Neutrophil (primary cell): ENCODE measurements around the gene MSMO1.

Experiments
- H3K27ac ChIP-seq: fragments of 200-600 bp; sonication (generic); 2 replicates; pipeline ENCODE4 v1.5.1; 2016; ENCODE audit warnings: mild to moderate bottlenecking, moderate library complexity
- H3K27me3 ChIP-seq: fragments of 200-600 bp; sonication (generic); 2 replicates; pipeline ENCODE4 v1.6.0; 2016; ENCODE audit warnings: mild to moderate bottlenecking
- H3K36me3 ChIP-seq: fragments of 200-600 bp; sonication (generic); 2 replicates; pipeline ENCODE4 v1.5.1; 2017
- H3K4me1 ChIP-seq, 2 experiments: fragments of 200-600 bp in 1 of 2; sonication (generic) in 1 of 2; 1 replicate in 1 of 2; 2 replicates in 1 of 2; pipeline versions ENCODE4 v1.5.1 to v1.6.1; 2013 to 2016; ENCODE audit warnings: low read depth in 1 of 2, low read length in 1 of 2, mild to moderate bottlenecking in 1 of 2, moderate library complexity in 1 of 2; ENCODE audit not compliant: control insufficient read depth in 1 of 2, insufficient read depth in 1 of 2
- H3K4me3 ChIP-seq, 2 experiments: fragments of 200-600 bp in 1 of 2; sonication (generic) in 1 of 2; 1 replicate in 1 of 2; 2 replicates in 1 of 2; pipeline ENCODE4 v1.5.1; 2013 to 2016; ENCODE audit warnings: low read depth in 1 of 2, low read length in 1 of 2, mild to moderate bottlenecking in 1 of 2, moderate library complexity in 1 of 2
- H3K9me3 ChIP-seq: fragments of 200-600 bp; sonication (generic); 2 replicates; pipeline ENCODE4 v1.5.1; 2016
- TF ChIP-seq, protein P1 (sequence below): fragments of 200-600 bp; sonication (generic); IDR thresholded peaks from 2 replicates; pipeline ENCODE4 v1.5.1; 2016; ENCODE audit warnings: antibody characterized with exemption

The MSMO1 gene

DNA sequence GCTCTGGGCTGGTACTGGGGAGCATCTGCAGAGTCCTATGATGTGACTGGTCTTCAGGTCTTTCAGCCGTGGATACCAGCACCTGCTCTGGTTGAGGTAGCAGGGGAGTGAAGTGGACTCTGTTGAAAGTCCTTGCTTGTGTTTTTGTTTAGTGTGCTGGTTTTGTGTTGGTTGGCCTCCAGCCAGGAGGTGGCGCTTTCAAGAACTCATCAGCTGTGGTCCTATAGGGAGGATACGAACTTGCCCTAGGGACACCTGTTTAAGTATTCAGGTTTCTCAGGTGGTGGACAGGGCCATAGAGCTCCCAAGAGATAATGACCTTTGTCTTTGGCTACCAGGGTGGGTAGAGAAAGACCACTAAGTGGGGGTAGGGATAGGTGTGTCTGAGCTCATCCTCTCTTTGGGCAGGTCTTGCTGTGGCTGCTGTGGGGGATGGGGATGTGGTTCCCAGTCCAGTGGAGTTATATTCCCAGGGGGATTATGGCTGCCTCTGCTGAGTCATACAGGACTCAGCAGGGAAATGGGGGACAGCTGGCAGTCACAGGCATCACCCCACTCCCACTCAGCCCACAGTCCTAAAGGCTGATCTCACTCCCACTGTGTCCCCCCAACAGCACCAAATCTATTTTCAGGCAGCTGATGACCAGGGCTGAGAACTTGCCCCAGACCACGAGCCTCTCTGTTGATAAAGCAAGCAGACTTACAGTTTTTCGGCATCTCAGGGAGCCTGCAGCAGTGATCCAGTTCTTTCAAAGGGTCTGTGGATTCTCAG, 24.1 kb downstream of the MSMO1 start:
- Histone ChIP-seq H3K27ac (no peak overlapping the region), H3K9me3 (no peaks in the 10 kb centered on the region), H3K27me3 (no peaks in the 10 kb centered on the region), H3K4me3 (no peak overlapping the region), H3K4me1 (no peaks in the 10 kb centered on the region), H3K36me3 (no peaks in the 10 kb centered on the region)
- TF ChIP-seq, protein P1, sequence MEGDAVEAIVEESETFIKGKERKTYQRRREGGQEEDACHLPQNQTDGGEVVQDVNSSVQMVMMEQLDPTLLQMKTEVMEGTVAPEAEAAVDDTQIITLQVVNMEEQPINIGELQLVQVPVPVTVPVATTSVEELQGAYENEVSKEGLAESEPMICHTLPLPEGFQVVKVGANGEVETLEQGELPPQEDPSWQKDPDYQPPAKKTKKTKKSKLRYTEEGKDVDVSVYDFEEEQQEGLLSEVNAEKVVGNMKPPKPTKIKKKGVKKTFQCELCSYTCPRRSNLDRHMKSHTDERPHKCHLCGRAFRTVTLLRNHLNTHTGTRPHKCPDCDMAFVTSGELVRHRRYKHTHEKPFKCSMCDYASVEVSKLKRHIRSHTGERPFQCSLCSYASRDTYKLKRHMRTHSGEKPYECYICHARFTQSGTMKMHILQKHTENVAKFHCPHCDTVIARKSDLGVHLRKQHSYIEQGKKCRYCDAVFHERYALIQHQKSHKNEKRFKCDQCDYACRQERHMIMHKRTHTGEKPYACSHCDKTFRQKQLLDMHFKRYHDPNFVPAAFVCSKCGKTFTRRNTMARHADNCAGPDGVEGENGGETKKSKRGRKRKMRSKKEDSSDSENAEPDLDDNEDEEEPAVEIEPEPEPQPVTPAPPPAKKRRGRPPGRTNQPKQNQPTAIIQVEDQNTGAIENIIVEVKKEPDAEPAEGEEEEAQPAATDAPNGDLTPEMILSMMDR: no peak

DNA sequence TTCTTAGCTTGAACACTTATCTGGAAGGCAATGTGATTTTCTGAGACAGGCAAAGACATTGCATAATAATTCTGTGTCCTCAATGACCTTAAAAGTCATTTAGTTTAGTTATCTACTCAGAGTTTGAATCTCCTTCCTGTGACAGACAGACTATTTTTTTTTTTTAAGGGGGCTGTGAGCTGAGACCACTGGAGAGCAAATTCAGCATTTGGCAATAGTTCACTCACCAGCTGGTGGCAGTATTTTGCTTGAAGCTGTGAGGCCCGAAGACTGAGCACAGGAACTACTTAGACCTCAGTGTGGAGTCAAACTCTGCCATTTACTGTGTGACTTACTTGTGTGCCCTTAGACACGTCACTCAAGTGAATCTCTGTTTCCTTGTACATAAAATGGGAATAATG, 28.4 kb downstream of the MSMO1 start:
- H3K36me3 ChIP-seq: no peaks in the 10 kb centered on the region
- H3K27ac ChIP-seq: no peak overlapping the region
- H3K27me3 ChIP-seq: peaks cover 17% of the 10 kb centered on the region
- H3K9me3 ChIP-seq: no peaks in the 10 kb centered on the region
- TF ChIP-seq, protein P1: no peak
- H3K4me1 ChIP-seq: peaks cover 0 to 14% of the 10 kb centered on the region in 2 experiments
- H3K4me3 ChIP-seq: no peak overlapping the region

DNA sequence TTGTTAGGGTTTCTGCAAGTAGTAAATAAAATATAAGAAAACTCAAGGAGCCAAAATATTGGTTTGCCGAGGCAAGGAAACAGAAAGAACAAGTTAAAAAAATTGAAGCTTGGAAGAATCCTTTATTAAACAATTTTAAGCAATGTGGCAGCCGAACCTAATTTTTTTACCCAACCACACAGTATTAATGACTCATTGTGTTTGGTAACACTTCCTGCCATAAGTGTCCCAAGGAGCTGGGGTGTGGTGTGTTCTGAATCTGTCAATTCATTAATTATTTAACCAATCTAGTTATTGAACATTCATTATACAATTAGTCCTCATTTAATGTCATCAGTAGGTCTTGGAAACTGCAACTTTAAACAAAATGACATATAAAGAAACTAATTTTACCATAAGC, 32.0 kb downstream of the MSMO1 start:
- Histone ChIP-seq H3K27ac (no peak overlapping the region), H3K36me3 (no peaks in the 10 kb centered on the region), H3K4me1 (peaks cover 0 to 14% of the 10 kb centered on the region in 2 experiments), H3K4me3 (no peak overlapping the region), H3K27me3 (peaks cover 17% of the 10 kb centered on the region), H3K9me3 (no peaks in the 10 kb centered on the region)
- TF ChIP-seq, protein P1: no peak

DNA sequence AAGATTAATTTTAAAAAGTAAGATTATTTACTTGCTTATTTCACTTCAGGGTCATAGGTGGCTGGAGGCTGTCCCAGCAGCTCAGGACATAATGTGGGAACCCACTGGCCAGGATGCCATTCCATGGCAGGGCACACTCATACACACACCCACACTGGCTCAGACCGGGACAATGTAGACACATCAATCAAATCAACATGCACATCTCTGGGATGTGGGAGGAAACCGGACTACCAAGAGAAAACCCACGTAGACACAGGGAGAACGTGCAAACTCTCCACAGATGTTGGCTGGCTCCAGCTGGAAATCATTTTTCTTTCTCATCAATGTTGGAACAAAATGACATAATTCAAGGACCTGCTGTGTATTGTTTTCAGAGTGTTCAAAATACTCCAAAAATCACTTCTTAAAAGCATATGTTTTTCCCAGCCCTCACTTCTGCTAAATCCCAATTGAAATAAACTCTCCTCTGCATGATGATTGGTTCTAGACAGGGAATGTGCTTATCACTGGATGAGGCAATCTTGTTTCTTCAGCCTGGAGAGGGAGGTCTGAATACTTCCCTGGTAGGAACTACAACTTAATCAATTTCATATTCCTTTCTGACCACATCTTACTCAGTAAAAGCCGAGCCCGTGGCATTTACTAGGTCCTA, 32.7 kb downstream of the MSMO1 start:
- TF ChIP-seq, protein P1: no peak
- Histone ChIP-seq H3K4me3 (no peak overlapping the region), H3K27ac (no peak overlapping the region), H3K4me1 (peaks cover 0 to 14% of the 10 kb centered on the region in 2 experiments), H3K36me3 (no peaks in the 10 kb centered on the region), H3K9me3 (no peaks in the 10 kb centered on the region), H3K27me3 (peaks cover 17% of the 10 kb centered on the region)

DNA sequence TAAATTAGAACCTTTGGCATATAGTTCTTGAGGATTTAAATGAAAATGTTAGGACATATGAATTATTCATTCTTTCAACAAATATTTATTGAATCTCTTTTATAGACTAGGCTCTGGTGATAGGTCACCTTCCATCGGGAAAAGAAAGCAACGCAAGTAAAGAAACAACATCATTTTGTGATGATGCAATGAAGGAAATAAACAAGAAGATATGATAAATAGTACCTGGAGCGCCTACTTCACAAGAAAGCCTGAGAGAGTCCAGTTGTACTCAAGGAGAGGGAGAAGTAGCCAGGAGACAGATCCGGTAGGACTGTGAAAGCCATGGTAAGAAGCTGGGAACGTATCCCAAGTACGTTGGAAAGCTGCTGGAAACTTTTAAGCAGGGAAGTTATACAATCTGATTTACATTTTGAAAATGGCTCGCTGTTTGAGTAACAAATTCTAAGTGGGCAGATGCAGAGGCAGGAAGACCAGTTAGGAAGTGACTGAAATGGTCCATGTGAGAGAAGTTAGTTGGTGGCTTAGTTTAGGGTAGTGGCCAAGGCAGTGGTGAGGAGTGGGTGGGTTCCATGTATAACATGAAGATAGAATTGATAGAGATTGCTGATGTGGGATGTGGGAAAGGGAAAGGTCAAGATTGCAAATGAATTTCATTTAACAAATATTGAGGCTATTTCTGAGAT, 33.7 kb downstream of the MSMO1 start:
- Histone ChIP-seq H3K9me3 (no peaks in the 10 kb centered on the region), H3K4me3 (no peak overlapping the region), H3K36me3 (no peaks in the 10 kb centered on the region), H3K27me3 (peaks cover 17% of the 10 kb centered on the region), H3K27ac (no peak overlapping the region), H3K4me1 (peaks cover 0 to 14% of the 10 kb centered on the region in 2 experiments)
- TF ChIP-seq, protein P1: no peak
